ENCODE measurements around the gene ZDHHC17.

GRCh38 chr12:76782526-76782925, 18.6 kb downstream of the ZDHHC17 start:
- TF ChIP-seq GATA2 (IDR thresholded peaks at IDR 0.05; ENCODE audit: low read depth, low read length): no peak
- no peak for TF ChIP-seq GATA3 (IDR thresholded peaks at IDR 0.05; ENCODE audit: low read depth, low read length)

Data from SH-SY5Y (cell line).